IMR-90 (cell line): ENCODE data around the gene RAB12.
"Not testable (repeated sequence)": the region's sequence is repeated elsewhere in the genome, so short reads cannot be mapped to it uniquely, and the experiment has no call there.

ENCODE experiments used
- CTCF ChIP-seq: conservative IDR thresholded peaks from 2 replicates; pipeline ENCODE4 v1.5.1; 2012; ENCODE audit warnings: mild to moderate bottlenecking, low read depth, low read length, improper control_type of control experiment
- ELK1 ChIP-seq: fragments of 150-350 bp; IDR thresholded peaks from 2 replicates; pipeline ENCODE4 v1.6.1; 2016; ENCODE audit warnings: low read depth, mild to moderate bottlenecking, low read length, moderate library complexity, borderline replicate concordance
- NFE2L2 ChIP-seq: fragments of 150-350 bp; IDR thresholded peaks from 2 replicates; pipeline ENCODE4 v1.6.1; 2016; ENCODE audit warnings: low read depth, mild to moderate bottlenecking, low read length
- POLR2A ChIP-seq: IDR thresholded peaks from 2 replicates; pipeline ENCODE4 v1.6.1; 2012; ENCODE audit warnings: mild to moderate bottlenecking, low read depth, low read length
- RAD21 ChIP-seq: IDR thresholded peaks from 2 replicates; pipeline ENCODE4 v1.6.1; 2012; ENCODE audit warnings: low read length, improper control_type of control experiment
- RFX5 ChIP-seq: IDR thresholded peaks from 2 replicates; pipeline ENCODE4 v1.8.0; 2012; ENCODE audit warnings: low read depth, mild to moderate bottlenecking, low read length, moderate library complexity
- USF2 ChIP-seq: fragments of 150-350 bp; IDR thresholded peaks from 2 replicates; pipeline ENCODE4 v1.6.1; 2017; ENCODE audit warnings: mild to moderate bottlenecking, antibody characterized with exemption, low read length, low read depth

- TF ChIP-seq RAD21, CTCF, USF2, NFE2L2, RFX5, ELK1, POLR2A: not testable (repeated sequence)
Observed at GRCh38 chr18:8651478-8652261, 42.4 kb downstream of the RAB12 start.
